Prostate gland (tissue), 2 donors: Measurements from ENCODE around the gene IFNA21. TPM values are rescaled to one million over a fixed set of nuclear protein-coding genes. Genes with fewer than 3 reads are reported as not detected.

Experiments
- DNase-seq: peaks from one replicate; pipeline ENCODE4 v3.0.0-alpha.2; 2019; ENCODE audit warnings: low spot score
- H3K27ac ChIP-seq, 2 donors: fragments of 200-600 bp; sonication (generic); 2 replicates each; pipeline ENCODE4 v1.5.1; 2017 to 2019
- H3K27me3 ChIP-seq: fragments of 200-600 bp; sonication (generic); replicated peaks from 2 replicates; pipeline ENCODE4 v1.5.1; 2019; ENCODE audit not compliant: insufficient read depth
- H3K36me3 ChIP-seq, 2 donors: fragments of 200-600 bp; sonication (generic); 1 replicate in 1 of 2; 2 replicates in 1 of 2; pipeline versions ENCODE4 v1.5.1 to v1.8.1; 2017 to 2019
- H3K4me1 ChIP-seq: fragments of 200-600 bp; sonication (generic); replicated peaks from 2 replicates; pipeline ENCODE4 v1.5.1; 2019
- H3K4me3 ChIP-seq, 2 donors: fragments of 200-600 bp; sonication (generic); 2 replicates each; pipeline ENCODE4 v1.5.1; 2017 to 2019
- H3K9me3 ChIP-seq: fragments of 200-600 bp; sonication (generic); 2 replicates; pipeline ENCODE4 v1.5.1; 2017
- POLR2A ChIP-seq: fragments of 450-650 bp; IDR thresholded peaks from one replicate; pipeline ENCODE4 v1.6.1; 2016; ENCODE audit warnings: antibody characterized with exemption, mild to moderate bottlenecking
- POLR2AphosphoS5 ChIP-seq: sonication (generic); formaldehyde crosslinking; IDR thresholded peaks from one replicate; pipeline ENCODE4 v1.6.1; 2017; ENCODE audit warnings: antibody characterized with exemption
- WGBS: methylation state at CpG from one replicate; pipeline ENCODE4 v1.1.5; 2018; 5-methylcytosine and 5-hydroxymethylcytosine counted together
- intact Hi-C: fragments of 100-400 bp; cut with DNase I; formaldehyde crosslinking; loops from one replicate; pipeline ENCODE4 v1.14.2; 2022
- small RNA-seq, 2 donors: library from RNA; depleted of rRNA; stranded (forward); fragments of <200 nt; gene quantifications; one replicate each; pipeline ENCODE3, GENCODE V24; 2016
- total RNA-seq, 2 donors: library from RNA; depleted of rRNA; stranded (reverse); fragments of >200 nt; gene quantifications; one replicate each; pipeline ENCODE4 v1.1.0, GENCODE V29; 2016
- TF ChIP-seq, protein P1 (sequence below), 4 experiments: fragments of 200-600 bp in 2 of 4; fragments of 450-650 bp in 2 of 4; sonication (generic) in 2 of 4; IDR thresholded peaks; 1 replicate in 3 of 4; 2 replicates in 1 of 4; pipeline ENCODE4 v1.5.1; 2016 to 2019; ENCODE audit warnings: antibody characterized with exemption in 4 of 4, mild to moderate bottlenecking in 2 of 4, moderate library complexity in 2 of 4

IFNA21 gene
- total RNA-seq, 2 donors from 2014 or later, result not detected

DNA sequence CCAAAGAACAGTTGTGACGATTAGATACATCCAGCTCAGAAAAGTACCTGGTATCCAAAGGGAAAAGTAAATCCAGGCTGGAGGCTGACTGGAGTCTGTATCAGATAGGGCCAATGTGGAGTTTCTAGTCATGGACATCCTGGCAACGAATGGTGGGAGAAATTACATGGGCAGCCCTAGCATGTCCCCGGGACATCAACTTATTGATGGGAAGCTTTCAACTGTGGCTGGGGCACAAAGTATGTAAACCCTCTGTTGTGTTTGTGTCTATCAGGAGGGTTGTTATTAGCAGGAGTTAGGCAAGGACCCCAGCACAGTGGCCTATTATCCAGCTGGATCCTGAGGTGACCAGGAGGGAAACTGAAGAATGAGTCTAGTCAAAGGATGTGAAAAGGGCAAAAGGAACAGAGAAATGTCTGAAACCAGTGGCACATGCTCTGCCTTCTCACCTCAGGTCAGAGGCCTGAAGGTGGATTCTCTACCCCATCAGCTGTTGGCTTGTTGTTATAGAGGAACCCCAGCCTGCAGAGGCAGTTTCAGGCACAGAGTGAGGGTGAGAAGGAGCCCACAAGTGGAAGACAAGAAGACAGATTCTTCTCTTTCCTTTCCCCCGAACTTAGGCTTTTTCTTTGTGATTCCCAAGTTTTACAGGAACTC is 44.7 kb downstream of the IFNA21 start:
- no peaks in the 10 kb centered on the region for H3K36me3 ChIP-seq
- H3K9me3 ChIP-seq, result no peaks in the 10 kb centered on the region
- H3K4me1 ChIP-seq, result no peaks in the 10 kb centered on the region
- no peaks in the 10 kb centered on the region for H3K27me3 ChIP-seq
- no peak overlapping the region for H3K27ac ChIP-seq
- H3K4me3 ChIP-seq, result no peak overlapping the region
- WGBS, result 87% methylated on average over 4 of the region's 4 CpGs
- DNase-seq, result no peak
- no peak for TF ChIP-seq POLR2AphosphoS5
- no peak for TF ChIP-seq POLR2A
- TF ChIP-seq, protein P1, sequence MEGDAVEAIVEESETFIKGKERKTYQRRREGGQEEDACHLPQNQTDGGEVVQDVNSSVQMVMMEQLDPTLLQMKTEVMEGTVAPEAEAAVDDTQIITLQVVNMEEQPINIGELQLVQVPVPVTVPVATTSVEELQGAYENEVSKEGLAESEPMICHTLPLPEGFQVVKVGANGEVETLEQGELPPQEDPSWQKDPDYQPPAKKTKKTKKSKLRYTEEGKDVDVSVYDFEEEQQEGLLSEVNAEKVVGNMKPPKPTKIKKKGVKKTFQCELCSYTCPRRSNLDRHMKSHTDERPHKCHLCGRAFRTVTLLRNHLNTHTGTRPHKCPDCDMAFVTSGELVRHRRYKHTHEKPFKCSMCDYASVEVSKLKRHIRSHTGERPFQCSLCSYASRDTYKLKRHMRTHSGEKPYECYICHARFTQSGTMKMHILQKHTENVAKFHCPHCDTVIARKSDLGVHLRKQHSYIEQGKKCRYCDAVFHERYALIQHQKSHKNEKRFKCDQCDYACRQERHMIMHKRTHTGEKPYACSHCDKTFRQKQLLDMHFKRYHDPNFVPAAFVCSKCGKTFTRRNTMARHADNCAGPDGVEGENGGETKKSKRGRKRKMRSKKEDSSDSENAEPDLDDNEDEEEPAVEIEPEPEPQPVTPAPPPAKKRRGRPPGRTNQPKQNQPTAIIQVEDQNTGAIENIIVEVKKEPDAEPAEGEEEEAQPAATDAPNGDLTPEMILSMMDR (IDR thresholded peaks at IDR 0.05), result no peak
- intact Hi-C loops, result no loop called here

DNA sequence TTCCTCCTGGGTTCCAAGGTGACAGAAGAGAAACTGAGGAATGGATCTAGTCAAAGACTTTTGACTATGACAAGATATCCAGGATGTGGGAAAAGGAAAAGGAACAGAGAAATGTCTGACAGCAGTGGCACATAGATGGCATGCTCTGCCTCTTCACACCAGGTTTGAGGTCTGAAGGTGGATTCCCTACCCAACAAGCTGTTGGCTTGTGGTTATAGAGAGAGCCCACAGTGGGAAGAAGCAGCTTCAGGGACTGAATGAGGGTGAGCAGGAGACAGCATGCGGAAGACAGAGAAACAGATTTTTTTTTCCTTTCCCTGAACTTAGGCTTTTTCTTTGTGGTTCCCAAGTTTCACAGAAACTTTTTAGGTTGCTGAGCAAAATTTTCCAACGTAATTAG is 45.4 kb downstream of the IFNA21 start:
- H3K27ac ChIP-seq, result no peak overlapping the region
- no peak for DNase-seq
- no peaks in the 10 kb centered on the region for H3K4me1 ChIP-seq
- H3K27me3 ChIP-seq, result no peaks in the 10 kb centered on the region
- H3K4me3 ChIP-seq, result no peak overlapping the region
- H3K9me3 ChIP-seq, result no peaks in the 10 kb centered on the region
- WGBS, result 74% methylated on average over 2 of the region's 2 CpGs
- no peaks in the 10 kb centered on the region for H3K36me3 ChIP-seq
- TF ChIP-seq POLR2AphosphoS5, result no peak
- TF ChIP-seq POLR2A, result no peak
- TF ChIP-seq, protein P1 (IDR thresholded peaks at IDR 0.05), result no peak
- intact Hi-C loops, result no loop called here

DNA sequence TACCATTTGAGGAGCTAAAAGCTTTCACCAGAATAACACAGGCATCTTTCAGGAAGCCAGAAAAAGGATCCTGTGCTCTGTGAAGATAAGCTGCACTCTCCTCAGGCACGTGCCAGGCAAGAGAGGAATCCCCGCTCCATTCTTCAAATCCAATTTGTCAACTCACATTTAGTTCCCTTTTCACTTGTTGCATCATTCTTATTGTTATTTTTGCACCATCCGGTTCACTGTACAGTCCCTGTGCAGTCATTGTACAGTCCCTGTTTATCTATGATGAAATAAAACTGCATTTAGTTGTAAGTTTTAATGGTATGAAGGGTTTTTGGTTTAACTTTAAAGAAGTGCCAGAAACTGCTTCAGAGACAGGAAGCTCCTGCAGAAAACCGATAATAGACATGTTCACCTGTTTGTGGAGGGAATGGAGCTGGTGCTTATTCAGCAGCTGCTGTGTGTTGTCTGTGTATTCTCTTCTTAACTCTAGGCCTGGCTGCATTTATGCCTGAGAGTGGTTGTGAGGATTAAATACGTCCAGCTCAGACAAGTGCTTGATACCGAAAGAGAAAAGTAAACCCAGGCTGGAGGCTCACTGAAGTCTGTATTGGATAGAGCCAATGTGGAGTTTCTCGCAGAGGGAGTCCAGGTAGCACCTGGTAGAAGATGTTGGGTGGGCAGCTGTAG is 47.2 kb downstream of the IFNA21 start:
- intact Hi-C loops, result loop anchor here (10.0 kb wide), 1 partner anchor 764 kb away; no protein-coding TSS in a partner anchor

More for the DNA sequence above, 47.2 kb downstream of the IFNA21 start:
- H3K27me3 ChIP-seq, result no peaks in the 10 kb centered on the region
- DNase-seq, result no peak
- no peak overlapping the region for H3K27ac ChIP-seq
- no peak overlapping the region for H3K4me3 ChIP-seq
- 66% methylated on average over 7 of the region's 7 CpGs for WGBS
- H3K36me3 ChIP-seq, result no peaks in the 10 kb centered on the region
- no peaks in the 10 kb centered on the region for H3K4me1 ChIP-seq
- no peaks in the 10 kb centered on the region for H3K9me3 ChIP-seq
- no peak for TF ChIP-seq POLR2A
- TF ChIP-seq, protein P1 (IDR thresholded peaks at IDR 0.05), result no peak
- no peak for TF ChIP-seq POLR2AphosphoS5

Small RNAs within 50 kb of the gene (small RNA-seq; reads per million reads assigned to genes)
- gene RF00019, result 0 reads per million in 2 donors

Other genes with a start within 250 kb of the IFNA21 start
- 1 to 10 TPM; 2.4 to 3.1 TPM for gene HACD4, start 135.0 kb downstream of the IFNA21 start, total RNA-seq
- not detected for gene IFNB1, start 88.7 kb downstream of the IFNA21 start, total RNA-seq
- not detected for gene IFNW1, start 24.8 kb downstream of the IFNA21 start, total RNA-seq
- not detected for gene IFNA4, start 20.9 kb upstream of the IFNA21 start, total RNA-seq
- not detected for gene IFNA7, start 35.5 kb upstream of the IFNA21 start, total RNA-seq
- gene IFNA10, start 40.5 kb upstream of the IFNA21 start, total RNA-seq, result not detected
- gene IFNA16, start 50.7 kb upstream of the IFNA21 start, total RNA-seq, result not detected
- gene IFNA17, start 61.6 kb upstream of the IFNA21 start, total RNA-seq, result not detected
- not detected for gene IFNA14, start 73.3 kb upstream of the IFNA21 start, total RNA-seq
- not detected for gene IFNA5, start 138.7 kb upstream of the IFNA21 start, total RNA-seq
- gene KLHL9, start 168.7 kb upstream of the IFNA21 start, total RNA-seq, result 10 to 100 TPM; 21.4 to 31.4 TPM
- gene IFNA6, start 184.2 kb upstream of the IFNA21 start, total RNA-seq, result under 1 TPM in 1 of 2 donors, not detected in 1; 0.34 TPM
- gene IFNA13, start 201.4 kb upstream of the IFNA21 start, total RNA-seq, result not detected
- not detected for gene IFNA2, start 218.7 kb upstream of the IFNA21 start, total RNA-seq
- not detected for gene IFNA8, start 242.5 kb upstream of the IFNA21 start, total RNA-seq